SU-DHL-6 (cell line): ENCODE results near the gene ZNF30.
"Not testable (repeated sequence)": the region's sequence is repeated elsewhere in the genome, so short reads cannot be mapped to it uniquely, and the experiment has no call there.

Source experiments
- H2AFZ ChIP-seq: fragments of 200-600 bp; sonication (generic); 2 replicates; pipeline ENCODE4 v1.6.1; 2014; ENCODE audit warnings: low read depth, mild to moderate bottlenecking, moderate library complexity, mixed read lengths, antibody characterized with exemption, low read length; ENCODE audit not compliant: severe bottlenecking
- H3F3A ChIP-seq: fragments of 200-600 bp; shearing (Covaris generic); 2 replicates; pipeline ENCODE4 v1.6.0; 2016; ENCODE audit warnings: antibody characterized with exemption, mild to moderate bottlenecking; ENCODE audit not compliant: insufficient read depth
- H3K27ac ChIP-seq: fragments of 200-600 bp; sonication (generic); 2 replicates; pipeline ENCODE4 v1.5.1; 2016; ENCODE audit warnings: low read depth, mild to moderate bottlenecking, low read length, moderate library complexity, mixed read lengths
- H3K27me3 ChIP-seq: fragments of 200-600 bp; sonication (generic), shearing (Covaris generic); 2 replicates; pipeline ENCODE4 v1.6.0; 2014; ENCODE audit warnings: mild to moderate bottlenecking, low read length
- H3K36me3 ChIP-seq: fragments of 200-600 bp; sonication (generic); 2 replicates; pipeline ENCODE4 v1.6.1; 2014; ENCODE audit warnings: mild to moderate bottlenecking, low read length, mixed read lengths
- H3K4me2 ChIP-seq: fragments of 300-600, 200-600 bp; shearing (Covaris generic), sonication (generic); 2 replicates; pipeline ENCODE4 v1.6.0; 2014; ENCODE audit warnings: low read length, low read depth, mild to moderate bottlenecking; ENCODE audit not compliant: poor library complexity, severe bottlenecking
- H3K4me3 ChIP-seq: fragments of 200-600 bp; sonication (generic); 2 replicates; pipeline ENCODE4 v1.5.1; 2014; ENCODE audit warnings: antibody characterized with exemption, low read length, mild to moderate bottlenecking, mixed read lengths; ENCODE audit not compliant: insufficient read depth, poor library complexity, severe bottlenecking
- H3K79me2 ChIP-seq: fragments of 200-600 bp; sonication (generic); 2 replicates; pipeline ENCODE4 v1.6.1; 2014; ENCODE audit warnings: mild to moderate bottlenecking, low read length, moderate library complexity; ENCODE audit not compliant: insufficient read depth
- H3K9ac ChIP-seq: fragments of 200-600 bp; sonication (generic); 2 replicates; pipeline ENCODE4 v1.7.0; 2014; ENCODE audit warnings: mild to moderate bottlenecking, low read length
- H3K9me2 ChIP-seq: fragments of 200-600 bp; sonication (generic); replicated peaks from 2 replicates; pipeline ENCODE4 v1.6.1; 2014; ENCODE audit warnings: low read length; ENCODE audit not compliant: insufficient read depth
- H3K9me3 ChIP-seq: fragments of 200-600 bp; sonication (generic); 2 replicates; pipeline ENCODE4 v1.6.1; 2014; ENCODE audit warnings: low read length, mixed read lengths; ENCODE audit not compliant: insufficient read depth
- H4K20me1 ChIP-seq: fragments of 200-600 bp; sonication (generic); 2 replicates; pipeline ENCODE4 v1.6.1; 2014; ENCODE audit warnings: low read depth, mild to moderate bottlenecking, antibody characterized with exemption, low read length, moderate library complexity, mixed read lengths
- CTCF ChIP-seq: fragments of 200-600 bp; sonication (generic); IDR thresholded peaks from one replicate; pipeline ENCODE4 v1.5.1; 2017; ENCODE audit warnings: antibody characterized with exemption, mild to moderate bottlenecking, low read length, moderate library complexity; ENCODE audit not compliant: insufficient read depth, poor library complexity, severe bottlenecking
- EZH2phosphoT487 ChIP-seq: fragments of 200-600 bp; sonication (generic), shearing (Covaris generic); conservative IDR thresholded peaks from 2 replicates; pipeline ENCODE4 v1.6.1; 2018; ENCODE audit warnings: mild to moderate bottlenecking, antibody characterized with exemption, low read length, moderate library complexity, mixed read lengths

The ZNF30 gene

DNA sequence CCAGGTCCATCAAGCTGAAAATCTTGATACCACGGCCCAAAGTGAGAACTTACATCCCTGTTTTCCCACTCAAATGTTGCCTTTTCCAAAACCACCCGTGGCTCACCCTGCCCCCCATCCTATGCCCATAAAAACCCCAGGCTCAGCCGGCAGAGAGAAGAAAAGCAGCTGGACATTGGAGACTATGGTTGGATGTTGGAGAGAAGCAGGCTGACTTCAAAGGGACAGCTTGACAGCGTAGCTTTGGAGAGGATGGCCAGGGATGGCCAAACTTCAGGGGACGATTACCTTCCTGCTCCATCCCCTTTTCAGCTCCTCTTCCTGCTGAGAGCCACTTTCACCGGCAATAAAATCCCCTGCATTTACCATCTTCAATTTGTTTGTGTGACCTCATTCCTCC lies 40.8 kb downstream of the ZNF30 start:
- Histone ChIP-seq H3K36me3 (no peaks in the 10 kb centered on the region; the same call in 1 of the 2 replicates), H3K9me2 (no peaks in the 10 kb centered on the region), H3K27ac (no peak overlapping the region), H3F3A (no peaks in the 10 kb centered on the region), H3K27me3 (no peaks in the 10 kb centered on the region), H3K4me2 (no peak overlapping the region), H3K79me2 (no peaks in the 10 kb centered on the region), H4K20me1 (no peaks in the 10 kb centered on the region), H3K9me3 (peaks cover 18% of the 10 kb centered on the region; the same call in 1 of the 2 replicates), H3K9ac (no peak overlapping the region), H3K4me3 (no peak overlapping the region), H2AFZ (no peak overlapping the region)
- TF ChIP-seq EZH2phosphoT487 (no peak), CTCF (no peak)

DNA sequence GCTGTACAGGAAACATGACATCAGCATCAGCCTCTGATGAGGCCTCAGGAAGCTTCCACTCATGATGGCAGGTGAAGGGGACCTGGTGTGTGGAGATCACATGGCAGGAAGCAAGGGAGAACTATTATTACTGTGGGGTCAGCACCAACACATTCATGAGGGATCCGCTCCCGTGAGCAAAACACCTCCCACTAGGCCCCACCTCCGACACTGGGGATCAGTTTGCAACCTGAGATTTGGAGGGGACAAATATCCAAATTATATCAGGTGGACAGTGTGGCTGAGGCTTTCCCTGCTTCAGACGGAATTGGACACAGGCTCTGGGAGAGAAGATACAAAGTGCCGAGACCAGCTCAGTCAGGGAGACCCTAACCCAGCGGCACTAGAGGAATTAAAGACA lies 43.0 kb downstream of the ZNF30 start:
- H3F3A ChIP-seq, result no peaks in the 10 kb centered on the region
- H3K4me3 ChIP-seq, result no peak overlapping the region
- H3K27me3 ChIP-seq, result no peaks in the 10 kb centered on the region
- H3K9me3 ChIP-seq, result peaks cover 18% of the 10 kb centered on the region; the same call in 1 of the 2 replicates
- H3K27ac ChIP-seq, result no peak overlapping the region
- no peak overlapping the region for H3K9ac ChIP-seq
- no peaks in the 10 kb centered on the region for H3K9me2 ChIP-seq
- H3K36me3 ChIP-seq, result no peaks in the 10 kb centered on the region; the same call in 1 of the 2 replicates
- TF ChIP-seq CTCF (no peak), EZH2phosphoT487 (no peak)
- no peaks in the 10 kb centered on the region for H3K79me2 ChIP-seq
- no peak overlapping the region for H3K4me2 ChIP-seq
- no peaks in the 10 kb centered on the region for H4K20me1 ChIP-seq
- H2AFZ ChIP-seq, result no peak overlapping the region

DNA sequence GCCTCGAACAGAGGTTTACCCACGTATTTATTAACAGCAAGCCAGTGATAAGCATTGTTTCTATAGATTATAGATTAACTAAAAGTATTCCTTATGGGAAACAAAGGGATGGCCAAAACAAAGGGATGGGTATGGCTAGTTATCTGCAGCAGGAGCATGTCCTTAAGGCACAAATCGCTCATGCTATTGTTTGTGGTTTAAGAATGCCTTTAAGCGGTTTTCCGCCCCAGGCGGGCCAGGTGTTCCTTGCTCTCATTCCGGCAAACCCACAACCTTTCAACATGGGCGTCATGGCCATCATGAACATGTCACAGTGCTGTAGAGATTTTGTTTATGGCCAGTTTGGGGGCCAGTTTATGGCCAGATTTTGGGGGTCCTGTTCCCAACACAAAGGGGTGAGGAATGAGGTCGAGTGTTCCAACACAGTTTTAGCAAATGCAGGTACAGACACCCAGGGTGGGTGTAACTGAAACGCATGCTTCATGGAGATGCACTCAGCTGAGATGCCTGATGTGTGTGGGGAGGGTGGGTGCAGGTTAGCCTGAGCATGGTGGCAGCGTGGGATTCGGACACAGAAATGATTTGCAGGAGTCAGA lies 43.6 kb downstream of the ZNF30 start:
- H3F3A ChIP-seq, result not testable (repeated sequence)

DNA sequence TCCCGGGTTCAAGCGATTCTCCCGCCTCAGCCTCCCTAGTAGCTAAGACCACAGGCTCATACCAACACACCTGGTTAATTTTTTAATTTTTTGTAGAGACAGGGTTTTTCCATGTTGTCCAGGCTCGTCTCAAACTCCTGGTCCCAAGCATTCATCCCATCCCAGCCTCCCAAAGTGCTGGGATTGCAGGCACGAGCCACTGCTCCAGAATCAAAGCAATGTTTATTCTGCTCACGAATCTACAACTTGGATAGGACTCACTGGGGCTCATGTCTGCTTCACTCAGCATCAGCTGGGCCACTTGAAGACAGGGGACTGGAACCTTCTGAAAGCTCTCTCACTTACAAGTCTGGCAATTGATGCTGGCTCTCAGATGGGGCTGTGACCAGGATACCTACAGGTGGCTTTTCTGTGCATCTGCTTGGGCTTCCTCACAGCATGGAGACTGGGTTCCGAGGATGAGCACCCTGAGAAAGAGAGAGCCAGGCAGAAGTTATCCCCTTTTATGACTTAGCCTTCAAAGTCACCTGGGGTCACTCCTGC lies 45.5 kb downstream of the ZNF30 start:
- no peak overlapping the region for H3K9ac ChIP-seq
- no peak overlapping the region for H3K4me2 ChIP-seq
- H3K9me2 ChIP-seq, result no peaks in the 10 kb centered on the region
- H3K4me3 ChIP-seq, result no peak overlapping the region
- no peaks in the 10 kb centered on the region for H3K79me2 ChIP-seq
- H3K9me3 ChIP-seq, result peaks cover 15% of the 10 kb centered on the region; the same call in 1 of the 2 replicates
- TF ChIP-seq EZH2phosphoT487, result no peak
- TF ChIP-seq CTCF, result no peak
- H4K20me1 ChIP-seq, result no peaks in the 10 kb centered on the region
- no peak overlapping the region for H2AFZ ChIP-seq
- no peak overlapping the region for H3K27ac ChIP-seq
- H3K27me3 ChIP-seq, result no peaks in the 10 kb centered on the region
- no peaks in the 10 kb centered on the region; the same call in 1 of the 2 replicates for H3K36me3 ChIP-seq
- H3F3A ChIP-seq, result no peaks in the 10 kb centered on the region

More for the DNA sequence above, 43.6 kb downstream of the ZNF30 start:
- H3K9me3 ChIP-seq, result peaks cover 18% of the 10 kb centered on the region; the same call in 1 of the 2 replicates
- not testable (repeated sequence) for H2AFZ ChIP-seq, H4K20me1 ChIP-seq, H3K27ac ChIP-seq, H3K4me3 ChIP-seq, H3K9me2 ChIP-seq, H3K4me2 ChIP-seq, H3K9ac ChIP-seq, H3K27me3 ChIP-seq, H3K79me2 ChIP-seq, H3K36me3 ChIP-seq
